ENCODE measurements around the gene HS2ST1.

- TF ChIP-seq CTCF (IDR thresholded peaks at IDR 0.05) (no peak), POLR2A (IDR thresholded peaks at IDR 0.05) (no peak)
Observed at GRCh38 chr1:87028576-87028975, 114.1 kb downstream of the HS2ST1 start.

Measured in thyroid gland (tissue), 4 donors.